NB4 (cell line): Measurements from ENCODE around the gene PPP4R2.

Experiments used
- MYC ChIP-seq: IDR thresholded peaks from 2 replicates; pipeline ENCODE4 v1.6.1; 2011; ENCODE audit warnings: low read depth, low read length
- POLR2A ChIP-seq: IDR thresholded peaks from 2 replicates; pipeline ENCODE4 v1.6.1; 2011; ENCODE audit warnings: mild to moderate bottlenecking; ENCODE audit not compliant: insufficient read length; ENCODE audit errors: extremely low read depth
- TF ChIP-seq, protein P1 (sequence below): IDR thresholded peaks from one replicate; pipeline ENCODE4 v1.5.1; 2012; ENCODE audit warnings: low read depth, low read length
- TF ChIP-seq, protein P2 (sequence below): IDR thresholded peaks from 2 replicates; pipeline ENCODE4 v1.6.1; 2011; ENCODE audit warnings: low read depth, low read length

DNA sequence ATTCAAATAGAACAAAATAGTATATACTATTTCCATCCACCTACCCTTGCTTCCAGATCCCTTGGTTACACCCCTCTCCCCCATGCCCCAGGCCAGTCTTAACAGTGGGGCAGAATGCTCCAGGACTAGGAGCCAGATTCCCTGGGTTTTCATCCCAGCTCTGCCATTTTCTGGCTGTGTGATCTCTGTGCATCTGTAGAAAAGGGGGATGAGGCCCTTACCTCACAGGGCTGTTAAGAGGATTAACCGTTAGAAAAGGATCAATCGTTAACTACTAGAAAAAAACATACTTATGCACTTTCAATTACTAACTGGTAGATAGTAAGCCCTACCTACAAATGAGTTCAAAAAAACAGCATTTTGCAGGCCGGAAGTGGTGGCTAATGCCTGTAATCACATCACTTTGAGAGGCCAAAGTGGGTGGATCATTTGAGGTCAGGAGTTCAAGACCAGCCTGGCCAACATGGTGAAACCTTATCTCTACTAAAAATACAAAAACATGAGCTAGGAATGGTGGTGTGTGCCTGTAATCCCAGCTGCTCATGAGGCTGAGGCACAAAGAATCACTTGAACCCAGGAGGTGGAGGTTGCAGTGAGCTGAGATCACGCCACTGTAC lies 76.6 kb downstream of the PPP4R2 start:
- TF ChIP-seq, protein P1, sequence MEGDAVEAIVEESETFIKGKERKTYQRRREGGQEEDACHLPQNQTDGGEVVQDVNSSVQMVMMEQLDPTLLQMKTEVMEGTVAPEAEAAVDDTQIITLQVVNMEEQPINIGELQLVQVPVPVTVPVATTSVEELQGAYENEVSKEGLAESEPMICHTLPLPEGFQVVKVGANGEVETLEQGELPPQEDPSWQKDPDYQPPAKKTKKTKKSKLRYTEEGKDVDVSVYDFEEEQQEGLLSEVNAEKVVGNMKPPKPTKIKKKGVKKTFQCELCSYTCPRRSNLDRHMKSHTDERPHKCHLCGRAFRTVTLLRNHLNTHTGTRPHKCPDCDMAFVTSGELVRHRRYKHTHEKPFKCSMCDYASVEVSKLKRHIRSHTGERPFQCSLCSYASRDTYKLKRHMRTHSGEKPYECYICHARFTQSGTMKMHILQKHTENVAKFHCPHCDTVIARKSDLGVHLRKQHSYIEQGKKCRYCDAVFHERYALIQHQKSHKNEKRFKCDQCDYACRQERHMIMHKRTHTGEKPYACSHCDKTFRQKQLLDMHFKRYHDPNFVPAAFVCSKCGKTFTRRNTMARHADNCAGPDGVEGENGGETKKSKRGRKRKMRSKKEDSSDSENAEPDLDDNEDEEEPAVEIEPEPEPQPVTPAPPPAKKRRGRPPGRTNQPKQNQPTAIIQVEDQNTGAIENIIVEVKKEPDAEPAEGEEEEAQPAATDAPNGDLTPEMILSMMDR, result no peak
- TF ChIP-seq POLR2A (no peak), MYC (no peak)
- TF ChIP-seq, protein P2, sequence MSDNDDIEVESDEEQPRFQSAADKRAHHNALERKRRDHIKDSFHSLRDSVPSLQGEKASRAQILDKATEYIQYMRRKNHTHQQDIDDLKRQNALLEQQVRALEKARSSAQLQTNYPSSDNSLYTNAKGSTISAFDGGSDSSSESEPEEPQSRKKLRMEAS, result no peak
